ENCODE results near the gene APC.
A peak's percentile ranks its signal among the peaks of the same experiment; 100 is the strongest.
"Not testable (repeated sequence)": the region's sequence is repeated elsewhere in the genome, so short reads cannot be mapped to it uniquely, and the experiment has no call there.

The APC gene

GRCh38 chr5:112860929-112861637 is 123.4 kb downstream of the APC start, which contains the start of gene SRP19:
SRP19 (plus strand) TSS chr5:112861287; CDS start chr5:112861377, 90 bp downstream.
- peak; percentile 92 for DNase-seq

GRCh38 chr5:112861638-112861985 is 123.9 kb downstream of the APC start:
- no peak for DNase-seq

- DNase-seq = no peak
These were observed 124.4 kb downstream of the APC start for GRCh38 chr5:112862085-112862484.

DNA sequence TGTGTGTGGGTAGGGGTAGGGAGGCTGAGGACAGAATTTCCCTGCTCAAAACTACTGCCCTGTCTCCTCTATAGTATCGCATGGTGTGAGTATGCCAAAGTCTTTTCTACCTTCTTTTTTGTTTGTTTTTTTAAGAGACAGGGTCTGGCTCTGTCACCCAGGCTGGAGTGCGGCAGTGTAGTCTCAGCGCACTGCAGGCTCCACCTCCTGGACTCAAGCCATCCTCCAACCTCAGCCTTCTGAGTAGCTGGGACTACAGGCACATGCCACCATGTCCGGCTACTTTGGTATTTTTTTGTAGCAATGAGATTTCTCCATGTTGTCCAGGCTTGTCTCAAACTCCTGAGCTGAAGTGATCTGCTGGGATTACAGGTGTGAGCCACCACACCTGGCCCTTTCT is 125.9 kb downstream of the APC start:
- DNase-seq = no peak

GRCh38 chr5:112865128-112865527 is 127.4 kb downstream of the APC start:
- no peak for DNase-seq

GRCh38 chr5:112866739-112867138 is 129.1 kb downstream of the APC start:
- DNase-seq = no peak

DNA sequence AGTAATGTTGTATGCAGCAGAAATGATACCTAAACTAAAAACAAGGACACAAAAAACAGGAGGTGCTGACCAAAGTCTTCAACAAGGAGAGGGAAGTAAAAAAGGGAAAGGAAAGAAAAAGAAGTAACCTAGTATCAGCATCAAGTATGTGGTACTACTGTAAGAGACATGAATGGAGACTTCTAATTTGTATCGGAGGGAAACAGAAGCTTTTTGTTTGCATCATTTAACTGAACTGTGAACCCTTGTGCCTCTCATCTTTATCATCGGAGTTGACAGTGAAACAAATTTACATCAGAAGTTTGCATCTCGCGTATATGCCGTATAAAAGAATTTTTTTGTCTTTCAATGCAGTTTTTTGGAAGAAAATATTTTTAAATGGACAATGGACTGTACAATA is 129.7 kb downstream of the APC start:
- no peak for DNase-seq

DNA sequence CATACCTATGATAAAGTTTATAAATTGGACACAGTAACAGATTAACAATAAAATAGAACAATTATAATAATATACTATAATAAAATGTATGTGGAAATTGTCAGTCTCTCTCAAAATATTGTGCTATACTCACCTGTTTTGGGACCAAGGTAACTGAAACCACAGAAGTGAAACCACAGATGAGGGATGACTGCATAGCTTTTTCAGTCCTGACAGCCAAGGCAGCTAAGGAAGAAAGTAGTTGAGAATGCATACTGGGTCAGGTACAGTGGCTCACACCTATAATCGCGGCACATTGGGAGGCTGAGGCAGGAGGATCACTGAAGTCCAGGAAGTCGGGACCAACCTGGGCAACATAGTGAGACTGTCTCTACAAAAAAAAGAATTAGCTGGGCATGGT is 132.3 kb downstream of the APC start:
- no peak for DNase-seq

DNA sequence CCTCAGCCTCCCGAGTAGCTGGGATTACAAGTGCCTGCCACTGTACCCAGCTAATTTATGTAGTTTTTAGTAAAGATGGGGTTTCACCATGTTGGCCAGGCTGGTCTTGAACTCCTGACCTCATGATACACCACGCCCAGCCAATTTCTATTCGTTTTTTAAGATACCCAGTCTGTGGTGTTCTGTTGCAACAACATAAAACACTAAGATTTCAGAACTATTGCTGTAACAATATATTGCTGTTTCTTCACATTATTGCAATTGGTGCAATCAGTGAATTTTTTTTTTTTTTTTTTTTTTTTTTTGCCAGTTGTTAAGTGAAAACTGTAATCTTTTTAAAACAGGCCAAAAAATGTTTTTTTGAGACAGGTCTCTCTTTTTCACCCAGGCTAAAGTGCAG is 133.3 kb downstream of the APC start:
- DNase-seq = no peak

DNA sequence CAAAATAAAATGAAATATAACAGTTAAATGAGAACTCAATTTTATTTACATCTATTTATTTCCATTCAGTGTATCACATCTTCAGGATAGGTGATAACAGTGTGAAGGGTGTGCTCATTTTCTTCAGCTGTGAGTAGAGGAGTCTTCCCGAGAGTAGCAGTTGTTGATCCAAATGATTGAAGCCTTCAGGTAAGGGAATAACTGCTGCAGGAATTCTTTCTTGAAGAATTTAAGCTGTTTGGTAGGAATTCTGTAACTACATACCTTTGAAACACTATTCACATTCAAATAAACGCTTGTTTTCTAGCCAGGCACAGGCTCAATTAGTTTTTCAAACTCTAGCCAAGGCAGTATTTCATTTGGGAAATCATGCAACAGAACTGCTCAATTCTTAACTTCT is 138.7 kb downstream of the APC start:
- no peak for DNase-seq

DNA sequence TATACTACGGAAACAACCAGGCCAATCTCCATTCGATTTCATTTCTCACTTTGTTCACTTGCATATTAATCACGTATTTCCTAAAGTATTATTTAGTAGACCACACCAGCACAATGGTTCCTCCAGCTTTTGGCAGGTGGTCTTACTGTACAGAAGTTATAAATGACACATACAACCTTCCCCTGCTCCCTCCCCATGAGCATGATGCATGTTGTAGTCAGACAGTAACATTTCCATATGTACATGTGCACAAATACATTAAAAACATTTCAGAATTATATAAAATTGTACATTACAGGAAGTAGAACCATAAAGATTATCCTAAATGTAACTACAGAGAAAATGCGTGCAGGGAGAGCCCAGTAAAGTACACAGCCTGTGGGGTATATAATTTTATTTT is 140.4 kb downstream of the APC start:
- DNase-seq = no peak

GRCh38 chr5:112878760-112879159 is 141.1 kb downstream of the APC start:
- DNase-seq = peak; percentile 56

DNA sequence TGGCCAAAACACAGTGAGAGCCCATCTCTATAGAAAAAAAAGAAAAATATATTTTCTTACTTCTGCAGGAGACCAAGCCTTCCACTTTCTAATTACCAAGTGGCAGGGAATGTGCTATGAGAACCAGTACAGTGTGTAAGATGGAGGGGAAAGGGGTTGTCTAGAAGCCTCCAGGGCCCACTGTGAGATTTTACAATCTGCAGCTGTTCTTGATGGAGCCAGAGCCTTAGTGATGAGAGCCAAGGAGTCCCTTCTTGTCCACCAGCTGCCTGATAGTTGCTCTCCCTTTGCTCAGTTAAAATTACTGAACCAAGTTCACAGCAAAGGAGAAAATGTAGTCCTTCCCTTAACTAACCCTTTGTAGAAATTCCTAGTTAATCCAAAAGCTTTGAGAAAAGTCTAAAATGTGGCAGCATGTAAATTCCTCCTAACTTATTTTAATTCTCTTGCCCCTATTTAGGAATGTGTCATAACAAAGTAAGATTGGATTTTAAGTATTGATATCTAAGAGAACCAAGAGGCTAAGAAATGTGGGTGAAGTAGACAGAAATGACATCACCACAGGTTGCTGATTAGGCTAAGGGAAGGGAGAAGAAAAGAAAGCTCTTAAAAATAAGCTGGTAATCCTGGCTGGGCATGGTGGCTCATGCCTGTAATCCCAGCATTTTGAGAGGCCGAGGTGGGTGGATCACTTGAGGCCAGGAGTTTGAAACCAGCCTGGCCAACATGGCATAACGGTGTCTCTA is 142.7 kb downstream of the APC start:
- DNase-seq = no peak

GRCh38 chr5:112883192-112883591 is 145.5 kb downstream of the APC start:
- no peak for DNase-seq

GRCh38 chr5:112885001-112885400 is 147.3 kb downstream of the APC start:
- DNase-seq = no peak

DNA sequence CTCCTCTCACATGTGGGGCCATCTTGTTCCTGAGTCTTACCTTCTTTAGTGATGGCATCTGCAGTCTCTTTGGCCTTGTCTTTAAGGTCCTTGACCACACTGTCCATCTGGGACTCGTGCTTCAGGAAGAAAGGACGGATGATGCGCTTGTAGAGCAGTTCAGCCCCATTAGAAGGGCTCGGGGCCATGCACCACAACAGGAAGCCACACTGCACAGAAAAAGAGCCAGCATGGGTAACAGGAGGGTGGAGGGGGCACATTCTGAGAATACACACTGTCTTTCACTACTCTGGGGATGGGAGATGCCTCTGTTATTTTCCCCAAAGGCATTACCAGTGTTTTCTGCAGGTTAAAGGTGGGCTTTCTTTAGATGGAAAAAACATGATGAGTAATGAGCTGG is 149.3 kb downstream of the APC start:
- no peak for DNase-seq

GRCh38 chr5:112892066-112892465 is 154.4 kb downstream of the APC start:
- DNase-seq = not testable (repeated sequence)

DNA sequence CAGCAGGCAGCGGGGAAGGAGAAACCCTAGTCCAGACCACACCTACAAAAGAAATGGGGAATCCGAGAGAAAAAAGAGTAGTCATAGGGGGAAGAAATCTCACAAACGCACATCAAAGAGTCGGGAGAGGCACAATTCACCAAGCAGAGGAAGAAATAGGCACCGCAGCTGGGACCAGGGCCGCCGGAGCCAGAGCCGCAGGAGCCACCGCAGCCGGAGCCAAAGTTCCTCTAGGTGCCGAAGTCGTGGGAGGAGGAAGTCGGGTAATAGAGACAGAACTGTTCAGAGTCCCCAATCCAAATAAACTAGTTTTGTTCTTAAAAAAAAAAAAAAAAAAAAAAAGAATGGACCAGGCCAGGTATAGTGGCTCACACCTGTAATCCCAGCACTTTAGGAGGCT is 155.1 kb downstream of the APC start:
- DNase-seq = no peak

DNA sequence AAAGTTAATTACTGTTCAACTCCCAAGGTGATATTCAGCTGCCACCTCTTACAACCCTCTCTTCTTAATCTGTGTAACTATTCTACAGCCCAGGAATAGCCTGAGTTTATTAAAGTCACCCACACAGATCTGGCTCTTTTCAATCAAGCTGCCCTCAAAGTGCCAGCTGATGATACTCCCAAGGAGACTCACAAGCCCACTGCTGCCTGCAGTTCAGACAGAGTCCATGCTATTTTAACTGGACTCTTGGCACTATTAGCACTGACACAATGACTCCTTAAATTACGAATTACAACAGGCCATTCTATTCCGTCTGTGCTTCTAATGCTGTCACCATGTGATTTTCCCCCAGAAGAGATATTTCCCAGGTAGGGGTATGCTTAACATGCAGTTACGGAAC is 158.0 kb downstream of the APC start:
- DNase-seq = no peak
